Breast epithelium (tissue), 3 donors: Measurements from ENCODE around the gene NDOR1.

Experiments used
- POLR2A ChIP-seq: fragments of 450-650 bp; IDR thresholded peaks from one replicate; pipeline ENCODE4 v1.6.1; 2016; ENCODE audit warnings: antibody characterized with exemption, mild to moderate bottlenecking, moderate library complexity
- TF ChIP-seq, protein P1 (sequence below), 3 donors: fragments of 450-650 bp; IDR thresholded peaks; one replicate each; pipeline ENCODE4 v1.5.1; 2016 to 2017; ENCODE audit warnings: antibody characterized with exemption in 3 of 3, mild to moderate bottlenecking in 3 of 3, moderate library complexity in 3 of 3

- TF ChIP-seq, protein P1, sequence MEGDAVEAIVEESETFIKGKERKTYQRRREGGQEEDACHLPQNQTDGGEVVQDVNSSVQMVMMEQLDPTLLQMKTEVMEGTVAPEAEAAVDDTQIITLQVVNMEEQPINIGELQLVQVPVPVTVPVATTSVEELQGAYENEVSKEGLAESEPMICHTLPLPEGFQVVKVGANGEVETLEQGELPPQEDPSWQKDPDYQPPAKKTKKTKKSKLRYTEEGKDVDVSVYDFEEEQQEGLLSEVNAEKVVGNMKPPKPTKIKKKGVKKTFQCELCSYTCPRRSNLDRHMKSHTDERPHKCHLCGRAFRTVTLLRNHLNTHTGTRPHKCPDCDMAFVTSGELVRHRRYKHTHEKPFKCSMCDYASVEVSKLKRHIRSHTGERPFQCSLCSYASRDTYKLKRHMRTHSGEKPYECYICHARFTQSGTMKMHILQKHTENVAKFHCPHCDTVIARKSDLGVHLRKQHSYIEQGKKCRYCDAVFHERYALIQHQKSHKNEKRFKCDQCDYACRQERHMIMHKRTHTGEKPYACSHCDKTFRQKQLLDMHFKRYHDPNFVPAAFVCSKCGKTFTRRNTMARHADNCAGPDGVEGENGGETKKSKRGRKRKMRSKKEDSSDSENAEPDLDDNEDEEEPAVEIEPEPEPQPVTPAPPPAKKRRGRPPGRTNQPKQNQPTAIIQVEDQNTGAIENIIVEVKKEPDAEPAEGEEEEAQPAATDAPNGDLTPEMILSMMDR (IDR thresholded peaks at IDR 0.05): no peak
- TF ChIP-seq POLR2A: no peak
These were observed 42.2 kb upstream of the NDOR1 start for GRCh38 chr9:137163365-137163715.
